ENCODE data around the gene DENND2D. TPM values are rescaled to one million over a fixed set of nuclear protein-coding genes. Genes with fewer than 3 reads are reported as not detected.

Gene DENND2D
- total and polyA plus RNA-seq, 12 donors: 37.0 to 62.9 (median 42.7) TPM

DNA sequence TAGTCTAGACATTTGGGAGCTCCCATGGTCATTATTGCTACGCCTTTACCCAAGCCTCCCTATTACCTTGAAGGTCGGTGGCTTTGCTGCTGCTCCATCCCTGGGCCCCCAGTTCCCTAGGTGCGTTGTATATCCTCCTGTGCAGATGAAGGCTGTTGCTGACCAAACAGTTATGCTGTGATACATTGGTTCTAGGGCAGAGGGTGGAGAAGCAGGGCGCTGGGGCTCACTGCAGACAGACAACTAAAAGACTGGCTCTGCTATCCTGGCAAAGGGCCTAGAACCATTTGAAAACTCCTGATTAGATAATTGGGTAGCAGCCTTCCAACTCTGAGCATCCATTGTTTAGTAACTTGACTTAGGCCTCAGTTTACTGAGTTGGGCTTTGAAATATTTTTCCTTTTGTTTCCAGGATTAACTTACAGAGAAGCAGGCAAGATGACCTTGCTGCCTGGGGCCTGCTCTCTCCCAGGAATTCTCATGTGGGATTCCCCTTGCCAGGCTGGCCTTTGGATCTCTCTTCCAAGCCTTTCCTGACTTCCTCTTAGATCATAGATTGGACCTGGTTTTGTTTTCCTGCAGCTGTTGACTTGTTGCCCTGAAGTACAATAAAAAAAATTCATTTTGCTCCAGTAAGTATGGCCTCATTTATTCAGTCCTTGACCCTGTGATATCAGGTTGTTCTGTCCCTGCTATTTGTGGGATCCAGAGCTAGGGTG, 42.5 kb upstream of the DENND2D start:
- H3K4me1 ChIP-seq (replicated peaks in 1 of 2): no peaks in the 10 kb centered on the region
- no peak overlapping the region for H3K4me3 ChIP-seq
- no peaks in the 10 kb centered on the region for H3K27me3 ChIP-seq
- WGBS, 4 donors: 40 to 64% (median 57%) methylated on average over 4 of the region's 4 CpGs
- TF ChIP-seq, protein P1, sequence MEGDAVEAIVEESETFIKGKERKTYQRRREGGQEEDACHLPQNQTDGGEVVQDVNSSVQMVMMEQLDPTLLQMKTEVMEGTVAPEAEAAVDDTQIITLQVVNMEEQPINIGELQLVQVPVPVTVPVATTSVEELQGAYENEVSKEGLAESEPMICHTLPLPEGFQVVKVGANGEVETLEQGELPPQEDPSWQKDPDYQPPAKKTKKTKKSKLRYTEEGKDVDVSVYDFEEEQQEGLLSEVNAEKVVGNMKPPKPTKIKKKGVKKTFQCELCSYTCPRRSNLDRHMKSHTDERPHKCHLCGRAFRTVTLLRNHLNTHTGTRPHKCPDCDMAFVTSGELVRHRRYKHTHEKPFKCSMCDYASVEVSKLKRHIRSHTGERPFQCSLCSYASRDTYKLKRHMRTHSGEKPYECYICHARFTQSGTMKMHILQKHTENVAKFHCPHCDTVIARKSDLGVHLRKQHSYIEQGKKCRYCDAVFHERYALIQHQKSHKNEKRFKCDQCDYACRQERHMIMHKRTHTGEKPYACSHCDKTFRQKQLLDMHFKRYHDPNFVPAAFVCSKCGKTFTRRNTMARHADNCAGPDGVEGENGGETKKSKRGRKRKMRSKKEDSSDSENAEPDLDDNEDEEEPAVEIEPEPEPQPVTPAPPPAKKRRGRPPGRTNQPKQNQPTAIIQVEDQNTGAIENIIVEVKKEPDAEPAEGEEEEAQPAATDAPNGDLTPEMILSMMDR (IDR thresholded peaks at IDR 0.05): no peak
- no peak for TF ChIP-seq POLR2A (IDR thresholded peaks at IDR 0.05)
- DNase-seq: no peak
- intact Hi-C loops (cut with DNase I): no loop called here
- no peak overlapping the region for H3K27ac ChIP-seq
- H3K9me3 ChIP-seq (replicated peaks in 1 of 3): no peaks in the 10 kb centered on the region
- no peaks in the 10 kb centered on the region for H3K36me3 ChIP-seq (replicated peaks in 1 of 2)

DNA sequence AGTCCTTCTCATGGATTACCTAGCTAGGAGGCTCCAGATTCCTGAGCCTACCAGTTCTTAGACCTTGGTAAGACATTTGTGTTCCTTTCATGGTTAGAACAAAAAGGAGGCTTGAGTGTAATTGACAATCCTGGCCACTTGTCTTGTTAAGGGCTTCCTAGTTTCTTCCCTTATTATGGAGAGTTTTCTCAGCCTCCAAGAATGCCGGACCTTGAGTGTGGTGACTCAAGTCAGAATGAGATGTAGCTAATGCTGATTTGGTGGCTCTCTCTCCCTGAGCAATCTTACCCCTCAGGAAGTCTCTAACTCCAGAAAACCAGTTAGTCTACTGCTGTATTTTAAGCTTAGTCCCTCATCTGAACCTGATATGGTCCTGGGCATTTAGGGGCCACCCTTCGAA, 41.4 kb upstream of the DENND2D start:
- Histone ChIP-seq H3K27ac (no peak overlapping the region), H3K36me3 (replicated peaks in 1 of 2) (no peaks in the 10 kb centered on the region), H3K4me3 (no peak overlapping the region), H3K9me3 (replicated peaks in 1 of 3) (no peaks in the 10 kb centered on the region), H3K27me3 (no peaks in the 10 kb centered on the region), H3K4me1 (replicated peaks in 1 of 2) (no peaks in the 10 kb centered on the region)
- DNase-seq: no peak
- whole genome bisulfite sequencing, 4 donors: 38 to 77% (median 70%) methylated on average over 2 of the region's 2 CpGs
- intact Hi-C loops (cut with DNase I): no loop called here
- no peak for TF ChIP-seq POLR2A (IDR thresholded peaks at IDR 0.05)
- TF ChIP-seq, protein P1 (IDR thresholded peaks at IDR 0.05): no peak

DNA sequence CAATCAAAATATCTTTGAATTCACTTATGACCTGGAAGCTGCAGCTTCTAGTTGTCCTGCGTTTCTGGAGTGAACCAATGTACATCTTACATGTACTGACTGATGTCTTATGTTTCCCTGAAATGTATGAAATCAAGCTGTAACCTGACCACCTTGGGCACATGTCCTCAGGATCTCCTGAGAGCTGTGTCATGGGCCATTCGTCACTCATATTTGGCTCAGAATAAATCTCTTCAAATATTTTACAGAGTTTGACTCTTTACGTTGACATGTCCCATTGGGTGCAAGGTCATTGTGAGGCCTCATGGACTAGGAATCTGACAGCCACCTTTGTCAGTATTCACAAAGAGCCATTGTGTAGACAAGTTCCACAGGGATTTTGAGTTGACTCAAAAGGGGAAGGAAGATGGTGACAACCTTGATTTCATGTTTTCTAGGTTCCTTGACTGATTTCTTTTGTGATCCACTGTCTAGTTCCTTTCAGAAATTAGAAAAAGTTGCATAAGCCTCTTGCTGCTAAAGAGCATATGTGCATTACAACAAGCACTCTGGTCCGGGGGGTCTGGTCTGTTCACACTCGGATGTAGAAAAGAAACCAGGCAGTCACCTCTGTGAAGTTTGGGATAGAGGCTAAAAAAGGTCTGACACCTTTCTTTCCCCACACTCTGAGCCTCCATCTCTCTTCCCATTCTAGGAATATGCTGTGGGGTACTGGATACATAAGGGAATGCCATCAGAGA, 37.8 kb upstream of the DENND2D start:
- DNase-seq: no peak
- 77 to 79% (median 77%) methylated on average over 5 of the region's 5 CpGs for WGBS, 4 donors
- intact Hi-C loops (cut with DNase I): no loop called here
- no peak overlapping the region for H3K27ac ChIP-seq
- H3K9me3 ChIP-seq (replicated peaks in 1 of 3): no peaks in the 10 kb centered on the region
- H3K36me3 ChIP-seq (replicated peaks in 1 of 2): no peaks in the 10 kb centered on the region
- H3K4me3 ChIP-seq: no peak overlapping the region
- H3K27me3 ChIP-seq: no peaks in the 10 kb centered on the region
- no peaks in the 10 kb centered on the region for H3K4me1 ChIP-seq (replicated peaks in 1 of 2)
- no peak for TF ChIP-seq POLR2A (IDR thresholded peaks at IDR 0.05)
- TF ChIP-seq, protein P1 (IDR thresholded peaks at IDR 0.05): no peak

DNA sequence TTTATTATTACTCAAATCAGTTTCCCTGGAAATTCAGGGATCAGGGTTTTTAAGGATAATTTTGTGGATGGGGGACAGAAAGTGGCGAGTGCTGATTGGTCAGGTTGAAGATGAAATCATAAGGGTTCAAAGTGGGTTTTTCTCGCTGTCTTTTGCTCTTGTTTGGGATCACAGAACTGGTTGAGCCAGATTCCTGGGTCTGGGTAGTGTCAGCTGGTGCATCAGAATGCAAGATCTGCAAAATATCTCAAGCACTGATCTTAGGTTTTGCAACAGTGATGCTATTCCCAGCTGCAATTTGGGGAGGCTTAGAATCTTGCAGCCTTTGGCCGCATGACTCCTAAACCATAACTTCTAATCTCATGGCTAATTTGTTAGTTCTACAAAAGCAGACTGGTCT, 36.4 kb upstream of the DENND2D start:
- no peaks in the 10 kb centered on the region for H3K9me3 ChIP-seq (replicated peaks in 1 of 3)
- intact Hi-C loops (cut with DNase I): no loop called here
- no peak for DNase-seq
- H3K36me3 ChIP-seq (replicated peaks in 1 of 2): no peaks in the 10 kb centered on the region
- no peaks in the 10 kb centered on the region for H3K4me1 ChIP-seq (replicated peaks in 1 of 2)
- no peak overlapping the region for H3K4me3 ChIP-seq
- 74 to 87% (median 81%) methylated on average over 3 of the region's 3 CpGs for WGBS, 4 donors
- no peak overlapping the region for H3K27ac ChIP-seq
- TF ChIP-seq, protein P1 (IDR thresholded peaks at IDR 0.05): no peak
- no peak for TF ChIP-seq POLR2A (IDR thresholded peaks at IDR 0.05)
- peaks cover 4% of the 10 kb centered on the region for H3K27me3 ChIP-seq
